Measurements from ENCODE around the gene CCNY. TPM values are rescaled to one million over a fixed set of nuclear protein-coding genes. Genes with fewer than 3 reads are reported as not detected.

Gene CCNY
- total RNA-seq, 4 donors from 2014 or later: 37.5 to 56.3 (median 43.9) TPM

DNA sequence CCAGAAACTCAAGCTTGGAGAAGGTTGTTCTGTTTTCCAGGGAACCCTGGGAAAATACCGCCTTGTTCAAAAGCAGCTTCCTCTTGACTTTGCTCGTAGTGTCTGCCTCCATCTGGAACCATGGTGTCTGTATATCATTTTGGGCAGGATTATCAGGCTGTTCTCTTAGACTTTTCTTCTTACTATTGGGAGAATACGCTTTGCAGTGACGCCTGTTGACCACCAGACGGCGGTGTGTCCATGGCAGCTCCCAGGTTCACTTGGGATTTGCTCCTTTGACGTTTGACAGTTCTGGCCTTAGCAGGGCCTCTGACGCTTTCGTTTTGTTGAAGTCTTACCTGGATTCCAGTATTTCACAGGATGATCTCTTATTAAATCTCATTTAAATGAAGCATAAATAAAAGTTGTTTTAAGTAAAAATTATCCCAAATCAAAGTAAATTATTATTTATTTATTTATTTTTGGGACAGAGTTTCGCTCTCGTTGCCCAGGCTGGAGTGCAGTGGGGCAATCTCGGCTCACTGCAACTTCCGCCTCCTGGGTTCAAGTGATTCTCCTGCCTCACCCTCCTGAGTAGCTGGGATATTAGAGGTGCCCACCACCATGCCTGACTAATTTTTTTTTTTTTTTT is 227.1 kb downstream of the CCNY start:
- Histone ChIP-seq H3K27me3 (no peaks in the 10 kb centered on the region), H3K4me3 (replicated peaks in 1 of 3) (no peak overlapping the region), H3K4me1 (peaks cover 0 to 14% of the 10 kb centered on the region in 2 donors), H3K9me3 (no peaks in the 10 kb centered on the region), H3K27ac (no peak overlapping the region), H3K36me3 (peaks cover 0 to 6% of the 10 kb centered on the region in 2 donors)
- intact Hi-C loops (cut with DNase I): loop anchor here (10.0 kb wide), 1 partner anchor 319 kb away; no protein-coding TSS in a partner anchor
- TF ChIP-seq POLR2A (IDR thresholded peaks at IDR 0.05): no peak
- TF ChIP-seq, protein P1, sequence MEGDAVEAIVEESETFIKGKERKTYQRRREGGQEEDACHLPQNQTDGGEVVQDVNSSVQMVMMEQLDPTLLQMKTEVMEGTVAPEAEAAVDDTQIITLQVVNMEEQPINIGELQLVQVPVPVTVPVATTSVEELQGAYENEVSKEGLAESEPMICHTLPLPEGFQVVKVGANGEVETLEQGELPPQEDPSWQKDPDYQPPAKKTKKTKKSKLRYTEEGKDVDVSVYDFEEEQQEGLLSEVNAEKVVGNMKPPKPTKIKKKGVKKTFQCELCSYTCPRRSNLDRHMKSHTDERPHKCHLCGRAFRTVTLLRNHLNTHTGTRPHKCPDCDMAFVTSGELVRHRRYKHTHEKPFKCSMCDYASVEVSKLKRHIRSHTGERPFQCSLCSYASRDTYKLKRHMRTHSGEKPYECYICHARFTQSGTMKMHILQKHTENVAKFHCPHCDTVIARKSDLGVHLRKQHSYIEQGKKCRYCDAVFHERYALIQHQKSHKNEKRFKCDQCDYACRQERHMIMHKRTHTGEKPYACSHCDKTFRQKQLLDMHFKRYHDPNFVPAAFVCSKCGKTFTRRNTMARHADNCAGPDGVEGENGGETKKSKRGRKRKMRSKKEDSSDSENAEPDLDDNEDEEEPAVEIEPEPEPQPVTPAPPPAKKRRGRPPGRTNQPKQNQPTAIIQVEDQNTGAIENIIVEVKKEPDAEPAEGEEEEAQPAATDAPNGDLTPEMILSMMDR (IDR thresholded peaks at IDR 0.05): peak; percentile 82 to 99 (median 93)
- DNase-seq: peak; percentile 55 to 70
- WGBS, 2 donors: 38 to 40% methylated on average over 13 of the region's 13 CpGs

DNA sequence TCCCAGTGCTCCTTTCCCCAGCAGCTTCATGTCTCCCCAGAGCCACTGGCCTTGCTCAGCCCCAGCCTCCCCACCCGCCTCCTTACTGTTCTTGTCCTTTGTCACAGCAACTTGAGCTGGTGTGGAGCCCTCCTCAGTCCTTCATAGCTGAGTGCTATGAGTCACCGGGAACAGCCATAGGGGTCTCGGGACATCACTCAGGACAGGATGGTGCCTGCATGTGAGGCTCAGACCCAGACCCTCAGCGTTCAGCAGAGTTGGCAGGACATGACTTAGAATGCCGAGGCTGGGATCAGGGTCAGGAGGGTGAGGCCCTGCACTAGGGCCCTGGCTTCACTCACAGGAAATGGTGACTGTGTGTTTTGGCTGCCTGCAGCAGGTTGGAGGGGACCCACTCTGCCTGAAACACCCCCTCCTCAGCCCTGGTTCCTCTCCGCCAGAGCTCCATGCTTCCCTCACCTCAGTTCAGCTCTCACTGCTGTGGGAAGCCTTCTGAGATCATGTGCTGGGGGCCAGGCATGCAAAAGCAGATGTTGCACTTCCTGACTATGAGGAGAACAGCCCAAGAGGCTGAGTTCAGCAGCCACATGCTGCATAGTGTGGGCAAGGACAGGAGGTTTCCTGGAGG is 228.1 kb downstream of the CCNY start:
- H3K4me1 ChIP-seq: peaks cover under 1 to 14% of the 10 kb centered on the region in 2 donors
- no peaks in the 10 kb centered on the region for H3K9me3 ChIP-seq
- TF ChIP-seq POLR2A (IDR thresholded peaks at IDR 0.05): no peak
- TF ChIP-seq, protein P1 (IDR thresholded peaks at IDR 0.05): no peak
- no peak for DNase-seq
- H3K36me3 ChIP-seq: peaks cover 0 to 10% of the 10 kb centered on the region in 2 donors
- intact Hi-C loops (cut with DNase I): loop anchor here (10.0 kb wide), 1 partner anchor 320 kb away; no protein-coding TSS in a partner anchor
- 60 to 66% methylated on average over 5 to 6 of the region's 6 CpGs for WGBS, 2 donors
- H3K27ac ChIP-seq: peak overlapping the region in 1 of 3 donors; percentile 7
- no peaks in the 10 kb centered on the region for H3K27me3 ChIP-seq
- H3K4me3 ChIP-seq (replicated peaks in 1 of 3): no peak overlapping the region

DNA sequence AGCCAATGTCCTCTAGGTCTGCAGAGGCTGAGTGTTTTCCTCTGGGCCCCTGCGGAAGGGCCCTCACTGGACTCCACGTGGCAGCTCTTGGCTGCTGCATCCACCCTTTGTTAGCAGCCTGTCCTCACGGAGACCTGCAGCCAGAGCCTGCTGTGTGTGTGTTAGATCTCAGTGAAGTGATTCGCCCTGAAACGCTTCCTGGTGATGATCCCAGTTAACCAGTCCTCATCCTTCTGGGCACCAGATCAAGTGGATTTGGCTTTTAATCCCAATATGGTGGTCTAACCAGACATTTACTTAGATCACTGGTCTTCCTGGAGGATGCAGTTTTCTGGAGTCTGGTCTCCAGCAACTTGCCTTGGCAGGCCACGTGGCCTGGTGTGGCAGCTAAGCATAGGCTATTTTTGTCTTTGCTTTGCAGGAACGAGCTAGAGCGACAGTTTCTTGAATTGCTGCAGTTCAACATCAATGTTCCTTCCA is 229.3 kb downstream of the CCNY start:
- Histone ChIP-seq H3K27me3 (no peaks in the 10 kb centered on the region), H3K27ac (no peak overlapping the region), H3K4me1 (peaks cover 13 to 14% of the 10 kb centered on the region in 2 donors), H3K4me3 (replicated peaks in 1 of 3) (no peak overlapping the region), H3K36me3 (peaks cover 0 to 10% of the 10 kb centered on the region in 2 donors), H3K9me3 (no peaks in the 10 kb centered on the region)
- whole genome bisulfite sequencing, 2 donors: 69 to 83% methylated on average over 8 of the region's 8 CpGs
- TF ChIP-seq POLR2A (IDR thresholded peaks at IDR 0.05): no peak
- TF ChIP-seq, protein P1 (IDR thresholded peaks at IDR 0.05): no peak
- intact Hi-C loops (cut with DNase I): loop anchor here (10.0 kb wide), 1 partner anchor 321 kb away; no protein-coding TSS in a partner anchor
- DNase-seq: no peak

DNA sequence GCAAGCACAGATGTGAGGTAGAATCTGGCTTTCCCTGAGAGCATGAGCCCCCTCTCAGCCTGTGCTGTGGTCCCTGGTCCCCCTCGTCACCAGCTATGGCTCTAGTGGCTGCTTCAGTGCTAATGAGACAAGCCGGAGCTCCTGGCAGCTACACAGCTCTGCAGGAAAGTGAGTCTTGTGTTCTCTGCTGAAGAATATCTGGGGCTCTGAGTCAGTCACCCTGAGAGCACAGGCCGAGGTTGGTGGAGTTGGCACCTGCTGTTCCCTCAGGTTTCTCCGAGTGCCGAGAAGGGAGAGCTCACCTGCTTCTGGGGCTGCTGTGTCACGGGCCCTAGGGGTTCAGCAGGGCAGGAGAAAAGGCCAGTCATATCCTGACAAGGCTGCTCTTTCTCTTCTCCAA is 231.6 kb downstream of the CCNY start:
- WGBS, 2 donors: 82 to 94% methylated on average over 6 of the region's 6 CpGs
- intact Hi-C loops (cut with DNase I): loop anchor here (10.0 kb wide), 1 partner anchor 323 kb away; no protein-coding TSS in a partner anchor
- Histone ChIP-seq H3K27me3 (no peaks in the 10 kb centered on the region), H3K4me1 (peaks cover 13 to 14% of the 10 kb centered on the region in 2 donors), H3K9me3 (no peaks in the 10 kb centered on the region), H3K4me3 (replicated peaks in 1 of 3) (no peak overlapping the region), H3K27ac (no peak overlapping the region), H3K36me3 (peaks cover 0 to 10% of the 10 kb centered on the region in 2 donors)
- no peak for TF ChIP-seq POLR2A (IDR thresholded peaks at IDR 0.05)
- TF ChIP-seq, protein P1 (IDR thresholded peaks at IDR 0.05): no peak
- DNase-seq: no peak
